ENCODE results near the gene ENPP1. TPM values are rescaled to one million over a fixed set of nuclear protein-coding genes. Genes with fewer than 3 reads are reported as not detected.

Gene ENPP1
- total RNA-seq, 3 donors from 2014 or later, result 51.2 to 53.8 (median 51.5) TPM

- Histone ChIP-seq H3K9me3 (peaks cover 3 to 18% of the 10 kb centered on the region in 2 donors), H3K4me3 (no peak overlapping the region), H3K36me3 (no peaks in the 10 kb centered on the region), H3K27ac (no peak overlapping the region), H3K27me3 (no peaks in the 10 kb centered on the region), H3K4me1 (no peaks in the 10 kb centered on the region)
- TF ChIP-seq POLR2A (IDR thresholded peaks at IDR 0.05) (no peak), CTCF (IDR thresholded peaks at IDR 0.05) (peak in 2 of 3 donors; percentile 39 to 47)
- DNase-seq (ENCODE audit: low spot score in 2 of 2), result peak in 1 of 2 donors; percentile 52
- intact Hi-C loops (cut with DNase I; ENCODE audit: low total_unique reads), result no loop called here
Observed at GRCh38 chr6:131923356-131923755, 115.5 kb downstream of the ENPP1 start.

- no peak for DNase-seq (ENCODE audit: low spot score in 2 of 2)
- Histone ChIP-seq H3K27ac (no peak overlapping the region), H3K27me3 (no peaks in the 10 kb centered on the region), H3K9me3 (peaks cover 3 to 18% of the 10 kb centered on the region in 2 donors), H3K4me3 (no peak overlapping the region), H3K36me3 (no peaks in the 10 kb centered on the region), H3K4me1 (no peaks in the 10 kb centered on the region)
- intact Hi-C loops (cut with DNase I; ENCODE audit: low total_unique reads), result no loop called here
- TF ChIP-seq POLR2A (IDR thresholded peaks at IDR 0.05), result no peak
- TF ChIP-seq POLR2AphosphoS5 (IDR thresholded peaks at IDR 0.05), result no peak
- peak; percentile 28 to 66 (median 61) for TF ChIP-seq CTCF (IDR thresholded peaks at IDR 0.05)
Observed at GRCh38 chr6:131924881-131925474, 117.2 kb downstream of the ENPP1 start.

- H3K27ac ChIP-seq, result no peak overlapping the region
- H3K9me3 ChIP-seq, result no peaks in the 10 kb centered on the region
- no peaks in the 10 kb centered on the region for H3K36me3 ChIP-seq
- intact Hi-C loops (cut with DNase I; ENCODE audit: low total_unique reads), result no loop called here
- no peaks in the 10 kb centered on the region for H3K27me3 ChIP-seq
- no peak for DNase-seq (ENCODE audit: low spot score in 2 of 2)
- no peaks in the 10 kb centered on the region for H3K4me1 ChIP-seq
- TF ChIP-seq POLR2A (IDR thresholded peaks at IDR 0.05) (no peak), CTCF (IDR thresholded peaks at IDR 0.05) (no peak), POLR2AphosphoS5 (IDR thresholded peaks at IDR 0.05) (no peak)
- no peak overlapping the region for H3K4me3 ChIP-seq
Observed at GRCh38 chr6:131929264-131929663, 121.4 kb downstream of the ENPP1 start.

GRCh38 chr6:131929976-131930375, 122.2 kb downstream of the ENPP1 start:
- H3K36me3 ChIP-seq, result no peaks in the 10 kb centered on the region
- no peak overlapping the region for H3K4me3 ChIP-seq
- H3K9me3 ChIP-seq, result no peaks in the 10 kb centered on the region
- no peak overlapping the region for H3K27ac ChIP-seq
- DNase-seq (ENCODE audit: low spot score in 2 of 2), result no peak
- H3K27me3 ChIP-seq, result no peaks in the 10 kb centered on the region
- intact Hi-C loops (cut with DNase I; ENCODE audit: low total_unique reads), result no loop called here
- TF ChIP-seq CTCF (IDR thresholded peaks at IDR 0.05) (no peak), POLR2AphosphoS5 (IDR thresholded peaks at IDR 0.05) (no peak), POLR2A (IDR thresholded peaks at IDR 0.05) (no peak)
- H3K4me1 ChIP-seq, result no peaks in the 10 kb centered on the region

GRCh38 chr6:131931063-131931750, 123.4 kb downstream of the ENPP1 start:
- Histone ChIP-seq H3K9me3 (no peaks in the 10 kb centered on the region), H3K4me3 (no peak overlapping the region), H3K4me1 (no peaks in the 10 kb centered on the region), H3K27ac (no peak overlapping the region), H3K27me3 (no peaks in the 10 kb centered on the region), H3K36me3 (no peaks in the 10 kb centered on the region)
- intact Hi-C loops (cut with DNase I; ENCODE audit: low total_unique reads), result no loop called here
- no peak for TF ChIP-seq CTCF (IDR thresholded peaks at IDR 0.05)
- no peak for TF ChIP-seq POLR2AphosphoS5 (IDR thresholded peaks at IDR 0.05)
- TF ChIP-seq POLR2A (IDR thresholded peaks at IDR 0.05), result no peak
- DNase-seq (ENCODE audit: low spot score in 2 of 2), result no peak
